SK-N-MC (cell line): Measurements from ENCODE around the gene VAV2.

ENCODE experiments used
- EZH2 ChIP-seq: fragments of 200-600 bp; sonication (generic); IDR thresholded peaks from one replicate; pipeline ENCODE4 v1.6.1; 2017; ENCODE audit warnings: antibody characterized with exemption
- POLR2AphosphoS5 ChIP-seq: IDR thresholded peaks from 2 replicates; pipeline ENCODE4 v1.6.1; 2012; ENCODE audit warnings: mild to moderate bottlenecking, low read depth, low read length, borderline replicate concordance

DNA sequence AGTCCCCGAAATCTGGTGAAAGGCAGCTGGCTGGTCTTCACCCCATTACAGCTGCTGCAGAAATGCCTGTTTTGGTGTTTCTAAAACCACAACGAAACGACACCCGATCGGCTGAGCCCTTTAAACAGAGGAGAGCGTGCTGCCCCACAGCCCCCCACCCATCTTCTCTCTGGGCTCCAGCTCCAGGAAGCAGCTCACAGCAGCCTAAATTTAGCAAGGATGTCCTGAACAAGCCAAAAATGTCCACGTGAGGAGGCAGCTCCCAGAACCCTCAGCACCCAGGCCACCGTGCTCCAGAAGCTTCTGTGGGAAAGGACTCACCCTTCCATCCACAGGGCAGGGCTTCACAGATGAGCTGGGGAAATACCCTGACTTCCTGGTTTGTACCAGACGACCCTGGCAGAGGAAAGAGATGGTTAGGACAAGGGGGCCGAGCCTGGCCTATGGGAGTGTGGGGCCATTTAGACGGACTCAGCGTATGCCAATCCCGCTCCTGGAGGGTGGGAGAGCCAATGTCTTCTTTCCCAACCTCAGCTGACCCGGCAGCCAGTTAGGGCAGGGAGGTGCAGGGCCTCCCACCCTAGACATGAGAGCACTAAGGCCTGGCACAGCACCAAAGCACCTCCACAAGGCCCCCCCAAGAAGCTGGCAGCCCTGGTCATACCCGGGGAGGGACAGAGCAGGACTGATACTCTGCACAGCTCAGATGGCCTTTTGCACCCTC lies 214.9 kb downstream of the VAV2 start:
- TF ChIP-seq POLR2AphosphoS5 (no peak), EZH2 (no peak)
